NB4 (cell line): ENCODE results near the gene CAMK2D.

Experiments used
- CTCF ChIP-seq: IDR thresholded peaks from one replicate; pipeline ENCODE4 v1.5.1; 2012; ENCODE audit warnings: low read depth, low read length
- POLR2A ChIP-seq: IDR thresholded peaks from 2 replicates; pipeline ENCODE4 v1.6.1; 2011; ENCODE audit warnings: mild to moderate bottlenecking; ENCODE audit not compliant: insufficient read length; ENCODE audit errors: extremely low read depth
- TF ChIP-seq, protein P1 (sequence below): IDR thresholded peaks from 2 replicates; pipeline ENCODE4 v1.6.1; 2011; ENCODE audit warnings: low read depth, low read length

- TF ChIP-seq CTCF (no peak), POLR2A (no peak)
- TF ChIP-seq, protein P1, sequence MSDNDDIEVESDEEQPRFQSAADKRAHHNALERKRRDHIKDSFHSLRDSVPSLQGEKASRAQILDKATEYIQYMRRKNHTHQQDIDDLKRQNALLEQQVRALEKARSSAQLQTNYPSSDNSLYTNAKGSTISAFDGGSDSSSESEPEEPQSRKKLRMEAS, result no peak
Measured at GRCh38 chr4:113776016-113776415, 14.5 kb upstream of the CAMK2D start.
